NCI-H146 treated with DMSO at 0.1 percent for 48 hours (cell line): ENCODE results near the gene RBM4B.
A peak's percentile ranks its signal among the peaks of the same experiment; 100 is the strongest.
"Not testable (repeated sequence)": the region's sequence is repeated elsewhere in the genome, so short reads cannot be mapped to it uniquely, and the experiment has no call there.

Source experiments
- DNase-seq: peaks from one replicate; lab custom pipeline; 2025; ENCODE audit not compliant: unreplicated experiment; lab: John Stamatoyannopoulos, UW

The RBM4B gene

GRCh38 chr11:66677599-66678375 lies at the start of gene RBM4B:
TSS of gene RBM4B (minus strand) at chr11:66677887. CDS start at chr11:66677079, 808 bp downstream.
- DNase-seq = peak; percentile 85

- DNase-seq = no peak
Measured at GRCh38 chr11:66725647-66726046, 48.0 kb upstream of the RBM4B start.

- no peak for DNase-seq
Measured at GRCh38 chr11:66725114-66725513, 47.4 kb upstream of the RBM4B start.

- not testable (repeated sequence) for DNase-seq
Measured at GRCh38 chr11:66724167-66724566, 46.5 kb upstream of the RBM4B start.

GRCh38 chr11:66723693-66724092 lies 46.0 kb upstream of the RBM4B start:
- no peak for DNase-seq

GRCh38 chr11:66722745-66723651 lies 45.3 kb upstream of the RBM4B start:
- no peak for DNase-seq

GRCh38 chr11:66721939-66722338 lies 44.3 kb upstream of the RBM4B start:
- no peak for DNase-seq

- no peak for DNase-seq
Measured at GRCh38 chr11:66720899-66721470, 43.3 kb upstream of the RBM4B start.

GRCh38 chr11:66720223-66720898 lies 42.7 kb upstream of the RBM4B start:
- peak; percentile 98 for DNase-seq

GRCh38 chr11:66719111-66719872 lies 41.6 kb upstream of the RBM4B start:
- DNase-seq = no peak

GRCh38 chr11:66718320-66718971 lies 40.8 kb upstream of the RBM4B start:
- DNase-seq = no peak

- DNase-seq = no peak
Measured at GRCh38 chr11:66717925-66718319, 40.2 kb upstream of the RBM4B start.

GRCh38 chr11:66716996-66717395 lies 39.3 kb upstream of the RBM4B start:
- DNase-seq = no peak

GRCh38 chr11:66715346-66716085 lies 37.8 kb upstream of the RBM4B start:
- no peak for DNase-seq

- no peak for DNase-seq
Measured at GRCh38 chr11:66713746-66714480, 36.2 kb upstream of the RBM4B start.

GRCh38 chr11:66710384-66710930 lies 32.8 kb upstream of the RBM4B start:
- DNase-seq = no peak

GRCh38 chr11:66708701-66709100 lies 31.0 kb upstream of the RBM4B start:
- no peak for DNase-seq

GRCh38 chr11:66708094-66708493 lies 30.4 kb upstream of the RBM4B start:
- DNase-seq = no peak
